Gastrocnemius medialis (tissue), 4 donors: ENCODE results near the gene AGTRAP. TPM values are rescaled to one million over a fixed set of nuclear protein-coding genes. Genes with fewer than 3 reads are reported as not detected.

Experiments
- ATAC-seq, 2 donors: fragments of 150-250 bp; one replicate each; pipeline ENCODE4 v1.9.1; 2016
- DNase-seq, 2 donors: peaks; one replicate each; pipeline ENCODE4 v3.0.0-alpha.2; 2019
- H3K27ac ChIP-seq, 4 donors: fragments of 200-600 bp; sonication (generic); 1 replicate in 1 of 4; 2 replicates in 3 of 4; pipeline ENCODE4 v1.5.1; 2016 to 2018; ENCODE audit warnings: mild to moderate bottlenecking in 2 of 4, moderate library complexity in 1 of 4
- H3K27me3 ChIP-seq, 3 donors: fragments of 200-600 bp; sonication (generic) in 2 of 3; 1 replicate in 1 of 3; 2 replicates in 2 of 3; pipeline versions ENCODE4 v1.5.1 to v1.6.0; 2016 to 2019; ENCODE audit warnings: mild to moderate bottlenecking in 1 of 3, moderate library complexity in 1 of 3
- H3K36me3 ChIP-seq, 2 donors: fragments of 200-600 bp; sonication (generic) in 1 of 2; one replicate each; pipeline ENCODE4 v1.5.1; 2017 to 2018
- H3K4me1 ChIP-seq, 2 donors: fragments of 200-600 bp; sonication (generic) in 1 of 2; one replicate each; pipeline ENCODE4 v1.5.1; 2016 to 2017; ENCODE audit warnings: mild to moderate bottlenecking in 2 of 2
- H3K4me3 ChIP-seq, 4 donors: fragments of 200-600 bp; sonication (generic) in 3 of 4; 1 replicate in 1 of 4; 2 replicates in 3 of 4; pipeline ENCODE4 v1.5.1; 2016 to 2019; ENCODE audit warnings: mild to moderate bottlenecking in 2 of 4
- H3K9me3 ChIP-seq, 3 donors: fragments of 200-600 bp; sonication (generic) in 2 of 3; 1 replicate in 1 of 3; 2 replicates in 2 of 3; pipeline ENCODE4 v1.5.1; 2016 to 2019
- POLR2A ChIP-seq, 2 donors: fragments of 450-650 bp; IDR thresholded peaks; one replicate each; pipeline ENCODE4 v1.6.1; 2017; ENCODE audit warnings: antibody characterized with exemption in 2 of 2, mild to moderate bottlenecking in 2 of 2, moderate library complexity in 2 of 2
- in situ Hi-C, 4 donors: fragments of 200-750 bp; cut with MboI; loops; one replicate each; pipeline versions ENCODE4 v1.15.0 to v1.8.0; 2017; ENCODE audit warnings: low sequenced_read_pairs in 4 of 4
- intact Hi-C: fragments of 100-400 bp; cut with DNase I; formaldehyde crosslinking; loops from one replicate; pipeline ENCODE4 v1.15.1; 2023; ENCODE audit warnings: low total_unique reads
- total RNA-seq, 4 donors: library from RNA; depleted of rRNA; stranded (reverse); fragments of >200 nt; gene quantifications; one replicate each; pipeline versions ENCODE4 v1.1.0 to v1.2.3, GENCODE V29; 2016
- TF ChIP-seq, protein P1 (sequence below), 5 experiments: fragments of 450-650 bp in 3 of 5; fragments of 200-600 bp in 2 of 5; sonication (generic) in 2 of 5; IDR thresholded peaks in 4 of 5; conservative IDR thresholded peaks in 1 of 5; 1 replicate in 4 of 5; 2 replicates in 1 of 5; pipeline ENCODE4 v1.5.1; 2016 to 2019; ENCODE audit warnings: antibody characterized with exemption in 5 of 5, mild to moderate bottlenecking in 3 of 5, moderate library complexity in 3 of 5

The AGTRAP gene
- total RNA-seq, 4 donors from 2014 or later: 37.8 to 144 (median 103) TPM

DNA sequence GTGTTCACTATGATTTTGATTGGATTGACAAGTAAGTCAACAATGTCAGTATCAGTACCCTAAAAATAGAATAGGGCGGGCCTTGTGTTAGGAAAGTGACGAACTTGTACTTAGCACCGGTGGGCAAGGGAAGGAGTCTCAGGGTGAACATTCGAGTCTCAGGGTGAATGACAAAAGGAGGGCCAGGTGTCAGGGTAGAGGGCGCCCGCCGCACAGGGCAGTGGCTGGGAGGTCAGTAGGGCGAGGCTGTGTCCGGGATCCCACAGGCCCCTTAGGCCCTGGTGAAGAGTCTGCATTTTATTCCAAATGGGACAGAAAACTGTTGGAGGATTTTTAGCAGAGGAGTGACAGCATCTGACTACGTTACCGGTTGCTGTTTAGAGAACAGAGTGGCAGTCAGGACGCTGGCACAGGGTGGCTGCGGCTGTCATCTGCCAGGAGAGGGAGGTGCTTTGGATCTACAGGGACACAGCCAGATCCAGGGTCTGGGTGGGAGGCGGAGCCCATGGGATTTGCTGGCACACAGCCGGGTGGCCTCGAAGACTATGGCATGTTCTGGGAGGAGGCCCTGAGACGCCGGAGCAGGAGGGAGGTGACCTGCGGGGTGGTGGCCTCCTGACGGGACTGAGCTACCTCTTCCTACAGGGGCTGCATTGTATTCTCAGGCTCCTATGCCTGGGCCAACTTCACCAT lies 11.0 kb downstream of the AGTRAP start:
- ATAC-seq (no peak), DNase-seq (no peak)
- in situ Hi-C loops (no loop called here), intact Hi-C loops (no loop called here)
- no peak for TF ChIP-seq POLR2A (IDR thresholded peaks at IDR 0.05)
- TF ChIP-seq, protein P1, sequence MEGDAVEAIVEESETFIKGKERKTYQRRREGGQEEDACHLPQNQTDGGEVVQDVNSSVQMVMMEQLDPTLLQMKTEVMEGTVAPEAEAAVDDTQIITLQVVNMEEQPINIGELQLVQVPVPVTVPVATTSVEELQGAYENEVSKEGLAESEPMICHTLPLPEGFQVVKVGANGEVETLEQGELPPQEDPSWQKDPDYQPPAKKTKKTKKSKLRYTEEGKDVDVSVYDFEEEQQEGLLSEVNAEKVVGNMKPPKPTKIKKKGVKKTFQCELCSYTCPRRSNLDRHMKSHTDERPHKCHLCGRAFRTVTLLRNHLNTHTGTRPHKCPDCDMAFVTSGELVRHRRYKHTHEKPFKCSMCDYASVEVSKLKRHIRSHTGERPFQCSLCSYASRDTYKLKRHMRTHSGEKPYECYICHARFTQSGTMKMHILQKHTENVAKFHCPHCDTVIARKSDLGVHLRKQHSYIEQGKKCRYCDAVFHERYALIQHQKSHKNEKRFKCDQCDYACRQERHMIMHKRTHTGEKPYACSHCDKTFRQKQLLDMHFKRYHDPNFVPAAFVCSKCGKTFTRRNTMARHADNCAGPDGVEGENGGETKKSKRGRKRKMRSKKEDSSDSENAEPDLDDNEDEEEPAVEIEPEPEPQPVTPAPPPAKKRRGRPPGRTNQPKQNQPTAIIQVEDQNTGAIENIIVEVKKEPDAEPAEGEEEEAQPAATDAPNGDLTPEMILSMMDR (IDR thresholded peaks at IDR 0.05 in 4 of 5, conservative IDR thresholded peaks at IDR 0.05 in 1 of 5): no peak
- H3K4me1 ChIP-seq: no peaks in the 10 kb centered on the region
- no peak overlapping the region for H3K27ac ChIP-seq
- H3K9me3 ChIP-seq: no peaks in the 10 kb centered on the region
- no peaks in the 10 kb centered on the region for H3K27me3 ChIP-seq
- peaks cover 0 to 24% of the 10 kb centered on the region in 2 donors for H3K36me3 ChIP-seq
- no peak overlapping the region for H3K4me3 ChIP-seq

DNA sequence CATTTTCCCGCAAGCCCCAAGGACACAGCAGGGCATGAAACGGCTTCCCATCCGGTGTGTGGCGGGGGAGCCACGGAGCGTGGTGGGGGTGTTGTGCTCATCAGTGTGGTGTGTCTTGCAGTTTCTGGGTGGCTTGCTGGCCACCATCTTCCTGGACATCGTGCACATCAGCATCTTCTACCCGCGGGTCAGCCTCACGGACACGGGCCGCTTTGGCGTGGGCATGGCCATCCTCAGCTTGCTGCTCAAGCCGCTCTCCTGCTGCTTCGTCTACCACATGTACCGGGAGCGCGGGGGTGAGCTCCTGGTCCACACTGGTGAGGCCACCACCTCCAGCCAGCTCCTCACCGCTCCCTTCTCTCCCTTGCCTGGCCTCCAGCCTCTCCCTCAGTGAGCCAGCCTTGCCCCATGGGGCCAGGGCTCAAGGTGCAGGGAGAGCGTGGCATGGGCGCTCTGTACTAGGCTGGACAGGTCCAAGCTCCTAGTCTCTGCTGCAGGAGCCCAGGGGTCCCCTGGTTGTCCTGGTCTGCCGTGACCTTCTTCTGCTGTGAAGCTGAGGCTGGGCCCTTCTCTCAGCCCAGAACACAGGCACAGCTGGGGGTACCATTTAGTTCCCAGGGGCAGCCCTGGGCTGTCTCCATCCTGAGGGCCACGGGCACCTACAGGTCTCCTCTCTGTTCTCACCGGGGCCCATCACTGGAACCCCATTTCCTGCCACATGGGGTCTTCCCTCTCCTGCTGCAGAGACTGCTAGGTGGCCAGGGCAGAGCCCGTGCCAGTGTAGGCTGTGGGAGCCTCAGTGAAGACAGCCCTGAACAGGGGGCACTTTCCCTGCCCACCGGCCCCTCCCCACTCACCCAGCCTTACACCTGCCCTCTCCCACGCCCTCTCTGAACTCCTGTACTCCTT lies 12.6 kb downstream of the AGTRAP start:
- ATAC-seq: no peak
- DNase-seq: no peak
- in situ Hi-C loops (no loop called here), intact Hi-C loops (loop anchor here (1.0 kb wide), 1 partner anchor 29 kb away; no protein-coding TSS in a partner anchor)
- H3K4me3 ChIP-seq: no peak overlapping the region
- TF ChIP-seq POLR2A (IDR thresholded peaks at IDR 0.05): no peak
- TF ChIP-seq, protein P1 (IDR thresholded peaks at IDR 0.05 in 4 of 5, conservative IDR thresholded peaks at IDR 0.05 in 1 of 5): no peak
- H3K36me3 ChIP-seq: peaks cover 0 to 24% of the 10 kb centered on the region in 2 donors
- no peaks in the 10 kb centered on the region for H3K4me1 ChIP-seq
- no peaks in the 10 kb centered on the region for H3K9me3 ChIP-seq
- H3K27me3 ChIP-seq: no peaks in the 10 kb centered on the region
- no peak overlapping the region for H3K27ac ChIP-seq

DNA sequence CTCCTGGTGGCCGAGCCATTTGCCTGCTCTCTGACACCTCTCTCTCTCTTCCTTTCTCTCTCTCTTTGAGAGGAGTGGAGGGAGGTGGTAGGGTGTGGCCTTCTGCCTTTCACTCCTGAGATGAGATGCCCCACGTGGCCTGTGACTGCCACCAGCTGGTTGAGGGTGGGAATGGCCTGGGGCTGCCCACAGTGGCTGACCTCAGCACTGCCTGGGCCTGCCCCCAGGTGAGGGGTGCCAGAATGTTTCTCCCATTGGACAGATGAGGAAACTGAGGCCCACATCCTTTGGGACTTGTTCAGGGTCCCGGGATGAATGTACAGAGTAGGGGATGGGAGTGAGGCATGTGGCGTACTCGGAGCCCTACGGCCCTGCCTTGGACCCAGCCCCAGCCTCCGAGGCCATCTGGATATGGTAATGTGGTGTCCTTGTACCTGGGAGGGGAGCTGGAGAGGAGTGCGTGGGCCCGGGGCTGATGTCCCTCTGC lies 13.3 kb downstream of the AGTRAP start:
- Histone ChIP-seq H3K4me3 (no peak overlapping the region), H3K4me1 (no peaks in the 10 kb centered on the region), H3K36me3 (peaks cover 0 to 24% of the 10 kb centered on the region in 2 donors), H3K27me3 (no peaks in the 10 kb centered on the region), H3K9me3 (no peaks in the 10 kb centered on the region), H3K27ac (no peak overlapping the region)
- intact Hi-C loops: loop anchor here (1.0 kb wide), 1 partner anchor 30 kb away; no protein-coding TSS in a partner anchor
- peak in 1 of 2 donors; percentile 59 for ATAC-seq
- in situ Hi-C loops: no loop called here
- TF ChIP-seq POLR2A (IDR thresholded peaks at IDR 0.05): no peak
- TF ChIP-seq, protein P1 (IDR thresholded peaks at IDR 0.05 in 4 of 5, conservative IDR thresholded peaks at IDR 0.05 in 1 of 5): peak in 4 of 5 experiments; percentile 32 to 70 (median 50)
- no peak for DNase-seq

DNA sequence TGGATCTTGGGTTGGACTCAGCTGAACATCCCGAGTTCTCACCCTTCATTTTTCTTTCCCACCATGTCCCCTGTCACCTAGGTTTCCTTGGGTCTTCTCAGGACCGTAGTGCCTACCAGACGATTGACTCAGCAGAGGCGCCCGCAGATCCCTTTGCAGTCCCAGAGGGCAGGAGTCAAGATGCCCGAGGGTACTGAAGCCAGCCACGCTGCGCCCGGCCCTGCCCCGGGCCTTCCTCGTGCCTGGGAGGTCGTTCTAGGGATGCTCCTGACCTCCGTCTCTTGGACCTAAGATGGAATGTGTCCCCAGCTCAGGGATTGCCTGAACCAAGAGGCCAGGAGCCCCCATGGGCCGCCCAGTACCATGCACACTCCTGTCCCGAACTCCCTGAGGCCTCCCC lies 14.1 kb downstream of the AGTRAP start:
- intact Hi-C loops (loop anchor here (1.0 kb wide), 1 partner anchor 31 kb away; no protein-coding TSS in a partner anchor), in situ Hi-C loops (no loop called here)
- no peak for DNase-seq

More for the DNA sequence above, 14.1 kb downstream of the AGTRAP start:
- Histone ChIP-seq H3K36me3 (peaks cover 0 to 24% of the 10 kb centered on the region in 2 donors), H3K9me3 (no peaks in the 10 kb centered on the region), H3K4me3 (no peak overlapping the region), H3K27me3 (no peaks in the 10 kb centered on the region), H3K27ac (no peak overlapping the region), H3K4me1 (no peaks in the 10 kb centered on the region)
- TF ChIP-seq POLR2A (IDR thresholded peaks at IDR 0.05): no peak
- TF ChIP-seq, protein P1 (IDR thresholded peaks at IDR 0.05 in 4 of 5, conservative IDR thresholded peaks at IDR 0.05 in 1 of 5): no peak
- ATAC-seq: no peak
